ENCODE results near the gene YPEL5.

- TF ChIP-seq CTCF (IDR thresholded peaks at IDR 0.05; ENCODE audit: insufficient read depth, low read length, poor library complexity, severe bottlenecking) (no peak), EZH2phosphoT487 (conservative IDR thresholded peaks at IDR 0.05; ENCODE audit: low read length) (no peak)
These were observed 926 bp upstream of the YPEL5 start for GRCh38 chr2:30145826-30146336.

Data from SU-DHL-6 (cell line).